Cardiac muscle cell (in vitro differentiated cells and primary cell): ENCODE results near the gene TRIM51G. TPM values are rescaled to one million over a fixed set of nuclear protein-coding genes. Genes with fewer than 3 reads are reported as not detected.
"Not testable (repeated sequence)": the region's sequence is repeated elsewhere in the genome, so short reads cannot be mapped to it uniquely, and the experiment has no call there.

ENCODE experiments used
- DNase-seq, 2 donors: peaks; one replicate each; pipeline versions ENCODE4 v3.0.0 to v3.0.0-alpha.2; 2010 to 2017; ENCODE audit warnings: low read depth in 1 of 2, low spot score in 1 of 2
- H3K27ac ChIP-seq: fragments of 200-600 bp; sonication (generic); 2 replicates; pipeline ENCODE4 v1.5.1; 2016
- H3K27me3 ChIP-seq: fragments of 200-600 bp; sonication (generic); 2 replicates; pipeline ENCODE4 v1.6.0; 2016; ENCODE audit warnings: control low read depth
- H3K36me3 ChIP-seq: fragments of 200-600 bp; sonication (generic); 2 replicates; pipeline ENCODE4 v1.5.1; 2016; ENCODE audit warnings: control low read depth
- H3K4me1 ChIP-seq: fragments of 200-600 bp; sonication (generic); 2 replicates; pipeline ENCODE4 v1.8.1; 2017; ENCODE audit warnings: low read depth, mild to moderate bottlenecking, mixed run types
- H3K4me3 ChIP-seq: fragments of 200-600 bp; sonication (generic); 2 replicates; pipeline ENCODE4 v1.5.1; 2016; ENCODE audit warnings: mild to moderate bottlenecking
- H3K9me3 ChIP-seq: fragments of 200-600 bp; sonication (generic); 2 replicates; pipeline ENCODE4 v1.5.1; 2017; ENCODE audit warnings: low read depth, mild to moderate bottlenecking, control low read depth
- polyA plus RNA-seq: library from polyadenylated mRNA; unstranded; fragments of >200 nt; fragmentation: Nextera tagmentation; extraction: Ambion mirVana; gene quantifications from 2 replicates; pipeline ENCODE4 v1.2.1, GENCODE V29; 2016
- total RNA-seq: library from RNA; depleted of rRNA; stranded (reverse); fragments of >200 nt; gene quantifications from 2 replicates; pipeline ENCODE4 v1.2.3, GENCODE V29; 2016

The TRIM51G gene, protein sequence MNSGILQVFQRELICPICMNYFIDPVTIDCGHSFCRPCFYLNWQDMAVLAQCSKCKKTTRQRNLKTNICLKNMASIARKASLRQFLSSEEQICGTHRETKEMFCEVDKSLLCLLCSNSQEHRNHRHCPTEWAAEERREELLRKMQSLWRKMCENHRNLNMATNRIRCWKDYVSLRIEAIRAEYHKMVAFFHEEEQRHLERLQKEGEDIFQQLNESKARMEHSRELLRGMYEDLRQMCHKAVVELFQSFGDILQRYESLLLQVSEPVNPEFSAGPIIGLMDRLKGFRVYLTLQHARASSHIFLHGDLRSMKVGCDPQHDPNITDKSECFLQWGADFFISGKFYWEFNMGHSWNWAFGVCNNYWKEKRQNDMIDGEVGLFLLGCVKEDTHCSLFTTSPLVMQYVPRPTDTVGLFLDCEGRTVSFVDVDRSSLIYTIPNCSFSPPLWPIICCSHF
- total RNA-seq (not detected in 2 replicates), polyA plus RNA-seq (not detected in 2 replicates)

DNA sequence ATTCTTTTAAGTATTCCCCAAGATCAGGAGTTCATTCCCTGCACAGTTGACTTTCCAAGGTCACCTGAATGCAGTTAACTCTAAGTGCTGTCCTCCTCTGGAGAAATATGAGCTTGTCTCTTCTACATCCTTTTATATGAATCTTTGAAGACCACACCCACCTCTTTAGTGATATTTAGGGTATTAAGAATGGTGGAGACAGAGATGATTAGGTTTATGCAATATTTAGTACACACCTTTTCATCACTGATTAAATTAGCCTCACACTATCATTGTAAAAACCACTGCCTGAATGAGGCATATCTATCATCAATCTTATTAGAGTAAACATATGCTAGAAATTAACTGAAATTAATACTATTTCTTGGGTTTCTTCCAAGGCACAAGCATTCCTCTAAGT, at the start of gene TRIM51G:
TSS of gene TRIM51G (minus strand) at position 101 of the 400 bp plus-strand sequence. CDS start 2,190 bp downstream, outside the sequence.
- not testable (repeated sequence) for H3K36me3 ChIP-seq, H3K27me3 ChIP-seq, H3K27ac ChIP-seq, H3K4me1 ChIP-seq, DNase-seq, H3K4me3 ChIP-seq, H3K9me3 ChIP-seq

GRCh38 chr11:49028523-49028922, 44.8 kb upstream of the TRIM51G start, which contains the start of gene TRIM49B:
Gene TRIM49B, plus strand, starts transcription at chr11:49028823. Its CDS starts 2,777 bp downstream, at chr11:49031600.
- not testable (repeated sequence) for H3K36me3 ChIP-seq, H3K4me1 ChIP-seq, DNase-seq, H3K27ac ChIP-seq, H3K27me3 ChIP-seq, H3K9me3 ChIP-seq, H3K4me3 ChIP-seq

DNA sequence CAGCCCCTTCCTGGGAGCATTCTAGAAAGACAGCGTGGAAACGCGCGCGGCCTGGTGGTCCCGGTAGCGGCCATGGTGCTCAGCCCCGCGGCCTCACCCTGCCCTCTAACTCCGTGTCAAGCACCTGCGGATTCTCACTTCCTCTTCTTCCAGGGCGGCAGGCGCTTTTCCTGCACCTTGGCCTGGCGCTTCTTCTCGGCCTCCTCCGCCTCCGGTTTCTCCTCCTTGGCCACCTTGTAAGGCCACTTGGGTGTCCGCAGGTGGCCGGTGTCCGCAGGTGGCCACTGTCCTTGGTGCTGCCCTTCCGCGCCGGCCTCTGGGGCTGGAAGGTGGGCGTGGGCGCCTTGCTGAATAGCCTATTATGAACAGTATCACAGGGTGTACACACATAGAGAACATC, 15.1 kb downstream of the TRIM51G start:
- not testable (repeated sequence) for H3K27me3 ChIP-seq, H3K4me1 ChIP-seq, H3K36me3 ChIP-seq, H3K9me3 ChIP-seq, H3K27ac ChIP-seq, DNase-seq, H3K4me3 ChIP-seq

DNA sequence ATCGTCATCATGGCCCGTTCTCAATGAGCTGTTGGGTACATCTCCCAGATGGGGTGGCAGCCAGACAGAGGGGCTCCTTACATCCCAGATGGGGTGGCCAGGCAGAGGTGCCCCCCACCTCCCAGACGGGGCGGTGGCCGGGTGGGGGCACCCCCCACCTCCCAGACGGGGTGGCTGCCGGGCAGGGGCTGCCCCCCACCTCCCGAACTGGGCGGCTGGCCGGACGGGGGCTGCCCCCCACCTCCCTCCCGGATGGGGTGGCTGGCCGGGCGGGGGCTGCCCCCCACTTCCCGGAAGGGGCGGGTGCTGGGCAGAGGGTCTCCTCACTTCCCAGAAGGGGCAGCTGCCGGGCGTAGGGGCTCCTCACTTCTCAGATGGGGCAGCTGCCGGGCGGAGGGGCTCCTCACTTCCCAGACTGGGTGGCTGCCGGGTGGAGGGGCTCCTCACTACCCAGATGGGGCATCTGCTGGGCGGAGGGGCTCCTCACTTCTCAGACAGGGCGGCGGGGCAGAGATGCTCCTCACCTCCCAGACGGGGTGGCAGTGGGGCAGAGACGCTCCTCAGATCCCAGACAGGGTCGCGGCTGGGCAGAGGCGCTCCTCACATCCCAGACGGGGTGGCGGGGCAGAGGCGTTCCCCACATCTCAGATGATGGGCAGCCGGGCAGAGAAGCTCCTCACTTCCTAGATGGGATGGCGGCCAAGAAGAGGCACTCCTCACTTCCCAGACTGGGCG, 28.2 kb downstream of the TRIM51G start:
- not testable (repeated sequence) for H3K4me1 ChIP-seq, H3K9me3 ChIP-seq

DNA sequence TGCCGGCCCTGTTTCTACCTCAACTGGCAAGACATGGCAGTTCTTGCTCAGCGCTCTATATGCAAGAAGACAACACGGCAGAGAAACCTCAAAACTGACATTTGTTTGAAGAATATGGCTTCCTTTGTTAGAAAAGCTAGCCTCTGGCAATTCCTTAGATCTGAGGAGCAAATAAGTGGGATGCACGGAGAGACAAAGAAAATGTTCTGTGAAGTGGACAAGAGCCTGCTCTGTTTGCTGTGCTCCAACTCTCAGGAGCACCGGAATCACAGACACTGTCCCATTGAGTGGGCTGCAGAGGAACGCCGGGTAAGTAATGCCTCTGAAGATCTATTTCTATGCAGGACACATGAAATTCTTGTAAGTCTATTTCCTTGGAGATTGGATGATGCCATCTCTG, 37.9 kb downstream of the TRIM51G start:
- H3K27me3 ChIP-seq, H3K36me3 ChIP-seq, H3K4me3 ChIP-seq, H3K4me1 ChIP-seq, H3K27ac ChIP-seq, H3K9me3 ChIP-seq, DNase-seq: not testable (repeated sequence)

More for the DNA sequence above, 28.2 kb downstream of the TRIM51G start:
- DNase-seq, H3K4me3 ChIP-seq, H3K27ac ChIP-seq, H3K36me3 ChIP-seq, H3K27me3 ChIP-seq: not testable (repeated sequence)

Other genes with a start within 250 kb of the TRIM51G start
- not detected in 2 replicates for gene TRIM49B, start 44.9 kb upstream of the TRIM51G start, total RNA-seq
- gene TRIM49B, start 44.9 kb upstream of the TRIM51G start, polyA plus RNA-seq: not detected in 2 replicates
- gene TRIM64C, start 75.2 kb upstream of the TRIM51G start, total RNA-seq: not detected in 2 replicates
- not detected in 2 replicates for gene TRIM64C, start 75.2 kb upstream of the TRIM51G start, polyA plus RNA-seq
- gene FOLH1, start 224.7 kb upstream of the TRIM51G start, total RNA-seq: 0.53 TPM in 1 of 2 replicates, not detected in the other
- not detected in 2 replicates for gene FOLH1, start 224.7 kb upstream of the TRIM51G start, polyA plus RNA-seq